Sigmoid colon (tissue), 7 donors: ENCODE measurements around the gene MOB4. TPM values are rescaled to one million over a fixed set of nuclear protein-coding genes. Genes with fewer than 3 reads are reported as not detected.
"Not testable (repeated sequence)": the region's sequence is repeated elsewhere in the genome, so short reads cannot be mapped to it uniquely, and the experiment has no call there.

Experiments used
- DNase-seq: peaks from one replicate; pipeline ENCODE4 v3.0.0-alpha.2; 2019
- H3K27ac ChIP-seq, 4 donors: fragments of 200-600 bp; sonication (generic); one replicate each; pipeline ENCODE4 v1.5.1; 2016 to 2019; ENCODE audit warnings: mild to moderate bottlenecking in 1 of 4
- H3K27me3 ChIP-seq, 3 donors: fragments of 200-600 bp; sonication (generic); one replicate each; pipeline ENCODE4 v1.5.1; 2019; ENCODE audit warnings: mild to moderate bottlenecking in 1 of 3
- H3K36me3 ChIP-seq, 4 donors: fragments of 200-600 bp; sonication (generic); one replicate each; pipeline ENCODE4 v1.5.1; 2016 to 2019
- H3K4me1 ChIP-seq, 4 donors: fragments of 200-600 bp; sonication (generic); one replicate each; pipeline ENCODE4 v1.5.1; 2017 to 2019
- H3K4me3 ChIP-seq, 4 donors: fragments of 200-600 bp; sonication (generic); one replicate each; pipeline ENCODE4 v1.5.1; 2017 to 2019; ENCODE audit warnings: mild to moderate bottlenecking in 2 of 4, moderate library complexity in 1 of 4
- H3K9me3 ChIP-seq, 4 donors: fragments of 200-600 bp in 3 of 4; sonication (generic) in 3 of 4; one replicate each; pipeline versions ENCODE4 v1.5.1 to v1.6.1; 2013 to 2019
- CTCF ChIP-seq, 4 experiments: fragments of 450-650 bp in 3 of 4; fragments of 200-600 bp in 1 of 4; IDR thresholded peaks; one replicate each; pipeline ENCODE4 v1.5.1; 2016 to 2019; ENCODE audit warnings: antibody characterized with exemption in 4 of 4, mild to moderate bottlenecking in 3 of 4, moderate library complexity in 2 of 4
- EP300 ChIP-seq, 4 donors: sonication (generic); formaldehyde crosslinking; IDR thresholded peaks; one replicate each; pipeline ENCODE4 v1.6.1; 2017; ENCODE audit warnings: antibody characterized with exemption in 4 of 4
- POLR2A ChIP-seq, 2 donors: fragments of 450-650 bp; IDR thresholded peaks; one replicate each; pipeline ENCODE4 v1.6.1; 2016; ENCODE audit warnings: antibody characterized with exemption in 2 of 2, mild to moderate bottlenecking in 2 of 2, moderate library complexity in 2 of 2
- POLR2AphosphoS5 ChIP-seq, 4 donors: sonication (generic); formaldehyde crosslinking; IDR thresholded peaks; one replicate each; pipeline ENCODE4 v1.6.1; 2017; ENCODE audit warnings: antibody characterized with exemption in 4 of 4
- WGBS, 2 donors: extraction: QIAGEN DNeasy Blood & Tissue Kit; methylation state at CpG; one replicate each; pipeline ENCODE4 v1.1.7; 2013; 5-methylcytosine and 5-hydroxymethylcytosine counted together
- intact Hi-C: fragments of 100-400 bp; cut with DNase I; formaldehyde crosslinking; loops from one replicate; pipeline ENCODE4 v1.15.1; 2023
- polyA plus RNA-seq, 3 donors: library from polyadenylated mRNA; stranded (reverse); fragments of 200-250 nt; gene quantifications; one replicate each; pipeline ENCODE4 v1.2.3, GENCODE V29; 2013
- total RNA-seq, 4 donors: library from RNA; depleted of rRNA; stranded (reverse); fragments of >200 nt; gene quantifications; one replicate each; pipeline ENCODE4 v1.1.0, GENCODE V29; 2016
- donor health status: healthy with polysubstance abuse.
- donor health status: Bipolar disorder and iron deficiency.
- donor health status: healthy.

The MOB4 gene
- 10 to 100 TPM; 29.1 to 50.5 (median 38.7) TPM for total RNA-seq
- polyA plus RNA-seq: 10 to 100 TPM; 22.2 to 49.9 (median 40.9) TPM

- WGBS, 2 donors: 0 to 1% methylated on average over 66 of the region's 66 CpGs
- intact Hi-C loops: loop anchor here (2.0 to 5.0 kb wide), 6 partner anchors 15 to 1941 kb away; partner anchors contain the start of genes COQ10B, HSPE1, MARS2 and SATB2
- TF ChIP-seq POLR2A (IDR thresholded peaks at IDR 0.05): peak; percentile 82 to 90
- no peak for TF ChIP-seq CTCF (IDR thresholded peaks at IDR 0.05)
- TF ChIP-seq POLR2AphosphoS5 (IDR thresholded peaks at IDR 0.05): peak; percentile 93 to 99 (median 95)
- TF ChIP-seq EP300 (IDR thresholded peaks at IDR 0.05): peak in 2 of 4 donors; percentile 32 to 38
- Histone ChIP-seq H3K27me3 (no peaks in the 10 kb centered on the region), H3K36me3 (no peaks in the 10 kb centered on the region), H3K27ac (peak within 1 kb of the TSS; percentile 91 to 96 (median 92)), H3K4me1 (peaks cover 0 to 31% (median 23%) of the 10 kb centered on the region in 4 donors), H3K9me3 (no peaks in the 10 kb centered on the region), H3K4me3 (peak within 1 kb of the TSS; percentile 66 to 90 (median 89))
- peak; percentile 97 for DNase-seq
These were observed at the start of gene MOB4 for GRCh38 chr2:197515739-197516392. MOB4 (plus strand) TSS chr2:197516066; CDS start chr2:197516087, 21 bp downstream.

- H3K4me3 ChIP-seq: no peak overlapping the region
- intact Hi-C loops: no loop called here
- H3K36me3 ChIP-seq: peaks cover 26 to 96% (median 47%) of the 10 kb centered on the region in 4 donors
- H3K27me3 ChIP-seq: no peaks in the 10 kb centered on the region
- no peak for TF ChIP-seq POLR2AphosphoS5 (IDR thresholded peaks at IDR 0.05)
- H3K4me1 ChIP-seq: no peaks in the 10 kb centered on the region
- H3K27ac ChIP-seq: no peak overlapping the region
- H3K9me3 ChIP-seq: no peaks in the 10 kb centered on the region
- WGBS, 2 donors: 95 to 96% methylated on average over 5 of the region's 5 CpGs
- DNase-seq: no peak
These were observed 43.7 kb upstream of the MOB4 start for GRCh38 chr2:197472166-197472565.

- 97% methylated on average over 3 of the region's 3 CpGs for WGBS, 2 donors
- H3K27ac ChIP-seq: no peak overlapping the region
- H3K36me3 ChIP-seq: peaks cover 16 to 69% (median 22%) of the 10 kb centered on the region in 4 donors
- H3K9me3 ChIP-seq: no peaks in the 10 kb centered on the region
- intact Hi-C loops: no loop called here
- DNase-seq: no peak
- TF ChIP-seq POLR2A (IDR thresholded peaks at IDR 0.05): no peak
- no peaks in the 10 kb centered on the region for H3K4me1 ChIP-seq
- H3K4me3 ChIP-seq: no peak overlapping the region
- H3K27me3 ChIP-seq: no peaks in the 10 kb centered on the region
These were observed 38.1 kb upstream of the MOB4 start for GRCh38 chr2:197477797-197478196.

GRCh38 chr2:197480165-197481036 lies 35.5 kb upstream of the MOB4 start:
- Histone ChIP-seq H3K4me3 (no peak overlapping the region), H3K4me1 (no peaks in the 10 kb centered on the region), H3K27me3 (no peaks in the 10 kb centered on the region), H3K9me3 (peaks cover 0 to 7% (median 4%) of the 10 kb centered on the region in 4 donors), H3K27ac (no peak overlapping the region), H3K36me3 (peaks cover 7 to 61% (median 7%) of the 10 kb centered on the region in 4 donors)
- WGBS, 2 donors: 96 to 97% methylated on average over 9 of the region's 9 CpGs
- no peak for DNase-seq
- TF ChIP-seq EP300 (IDR thresholded peaks at IDR 0.05): no peak
- no peak for TF ChIP-seq POLR2AphosphoS5 (IDR thresholded peaks at IDR 0.05)
- no peak for TF ChIP-seq POLR2A (IDR thresholded peaks at IDR 0.05)
- TF ChIP-seq CTCF (IDR thresholded peaks at IDR 0.05): no peak
- intact Hi-C loops: no loop called here

- H3K4me1 ChIP-seq, DNase-seq, H3K9me3 ChIP-seq, H3K4me3 ChIP-seq, intact Hi-C loops, H3K27ac ChIP-seq, H3K27me3 ChIP-seq: not testable (repeated sequence)
- 93% methylated on average over 3 of the region's 3 CpGs for WGBS, 2 donors
- H3K36me3 ChIP-seq: peaks cover 20 to 64% (median 27%) of the 10 kb centered on the region in 4 donors
These were observed 31.6 kb upstream of the MOB4 start for GRCh38 chr2:197484248-197484647.

- Histone ChIP-seq H3K9me3 (peaks cover 0 to 7% (median 4%) of the 10 kb centered on the region in 4 donors), H3K27me3 (no peaks in the 10 kb centered on the region), H3K27ac (no peak overlapping the region), H3K4me3 (no peak overlapping the region), H3K4me1 (no peaks in the 10 kb centered on the region), H3K36me3 (peaks cover 35 to 76% (median 46%) of the 10 kb centered on the region in 4 donors)
- 86 to 97% methylated on average over 2 of the region's 2 CpGs for WGBS, 2 donors
- intact Hi-C loops: no loop called here
- TF ChIP-seq EP300 (IDR thresholded peaks at IDR 0.05) (no peak), POLR2A (IDR thresholded peaks at IDR 0.05) (no peak), POLR2AphosphoS5 (IDR thresholded peaks at IDR 0.05) (no peak), CTCF (IDR thresholded peaks at IDR 0.05) (no peak)
- no peak for DNase-seq
These were observed 29.7 kb upstream of the MOB4 start for GRCh38 chr2:197486175-197486574.
